ENCODE measurements around the gene SRP72.

Gene SRP72

GRCh38 chr4:56551516-56551915 is 84.1 kb downstream of the SRP72 start:
- TF ChIP-seq GATA2 (IDR thresholded peaks at IDR 0.05; ENCODE audit: low read depth, low read length) (no peak), GATA3 (IDR thresholded peaks at IDR 0.05; ENCODE audit: low read depth, low read length) (no peak)

DNA sequence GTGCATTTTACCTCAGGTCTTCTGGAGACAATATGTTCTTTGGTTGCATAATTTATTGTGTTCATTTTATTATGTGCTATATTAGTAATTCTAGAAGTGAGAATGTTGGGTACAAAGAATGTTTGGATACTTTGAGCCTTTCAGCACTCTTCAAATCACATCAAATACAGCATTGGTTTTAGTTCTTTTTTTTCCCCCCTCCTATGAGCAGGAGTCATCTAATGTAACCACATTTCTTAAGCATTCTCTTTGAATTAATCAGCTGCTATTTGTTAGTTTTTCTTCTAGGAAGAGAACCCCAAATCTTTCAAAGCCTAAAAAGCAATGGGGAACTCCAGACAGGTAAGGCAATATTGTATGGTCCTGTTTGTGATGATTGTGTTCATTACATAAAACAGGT is 84.9 kb downstream of the SRP72 start:
- TF ChIP-seq GATA2 (IDR thresholded peaks at IDR 0.05; ENCODE audit: low read depth, low read length) (no peak), GATA3 (IDR thresholded peaks at IDR 0.05; ENCODE audit: low read depth, low read length) (no peak)

Measured in SH-SY5Y (cell line).